ENCODE measurements around the gene PCDH9. TPM values are rescaled to one million over a fixed set of nuclear protein-coding genes. Genes with fewer than 3 reads are reported as not detected.

The PCDH9 gene
- total and polyA plus RNA-seq, 2 of the 13 experiments (the other 11 are each of a cell fraction or from before 2014, with no cell fraction given): 0.09 TPM; not detected in 1

- no peak for TF ChIP-seq ZNF691 (CRISPR knock-in tag; IDR thresholded peaks at IDR 0.05; ENCODE audit: borderline replicate concordance, low read depth)
- TF ChIP-seq ZBTB34 (CRISPR knock-in tag; IDR thresholded peaks at IDR 0.05): no peak
- no peak for TF ChIP-seq ZSCAN22 (CRISPR knock-in tag; IDR thresholded peaks at IDR 0.05)
These were observed 456.1 kb downstream of the PCDH9 start (continued) for GRCh38 chr13:66774046-66774445.

GRCh38 chr13:66765559-66765958, 464.6 kb downstream of the PCDH9 start:
- FAIRE-seq: no peak
- intact Hi-C loops (cut with micrococcal nuclease; ENCODE audit: unreplicated experiment): no loop called here
- H3K4me2 ChIP-seq (ENCODE audit: low read depth, low read length): no peak overlapping the region

More at GRCh38 chr13:66765559-66765958, 464.6 kb downstream of the PCDH9 start:
- Histone ChIP-seq H3K4me1 (ENCODE audit: insufficient read depth, low read length) (no peaks in the 10 kb centered on the region), H3K9me3 (ENCODE audit: low read length) (peaks cover 15% of the 10 kb centered on the region), H3K9ac (ENCODE audit: insufficient read depth, low read depth, low read length) (no peak overlapping the region), H3K4me3 (replicated peaks in 1 of 3; ENCODE audit: insufficient read depth in 1 of 3, low read depth in 2 of 3, low read length in 3 of 3) (no peak overlapping the region), H3K27me3 (ENCODE audit: control insufficient read depth in 1 of 2, insufficient read depth in 2 of 2, low read length in 2 of 2) (no peaks in the 10 kb centered on the region; a peak in 1 of 5 replicates), H4K20me1 (ENCODE audit: insufficient read depth, low read length) (no peaks in the 10 kb centered on the region), H3K79me2 (ENCODE audit: insufficient read depth, low read length) (no peaks in the 10 kb centered on the region), H3K36me3 (replicated peaks in 1 of 2; ENCODE audit: control insufficient read depth in 1 of 2, insufficient read depth in 2 of 2, low read length in 2 of 2) (no peaks in the 10 kb centered on the region), H3K27ac (ENCODE audit: extremely low read length, insufficient read depth, low read length) (no peak overlapping the region), H2AFZ (ENCODE audit: low read length) (no peak overlapping the region)
- in situ Hi-C loops (cut with HindIII; ENCODE audit: extremely low pct_ligation_motif_present, low pct_unique_long_range_greater_than_20kb): no loop called here
- DNase-seq (ENCODE audit: low spot score) (no peak), ATAC-seq (no peak)
- ChIA-PET POLR2A (no interaction called here), CTCF (ENCODE audit: low intra/inter-chr PET ratio, low total read pairs) (no interaction called here)
- BruUV-seq (replicated peaks): no TSS peak
- TF ChIP-seq MLXIP (CRISPR knock-in tag; IDR thresholded peaks at IDR 0.05; ENCODE audit: borderline replicate concordance) (no peak), ZNF512 (CRISPR knock-in tag; IDR thresholded peaks at IDR 0.05) (no peak)
